ENCODE results near the gene TXNRD2. TPM values are rescaled to one million over a fixed set of nuclear protein-coding genes. Genes with fewer than 3 reads are reported as not detected.

Gene TXNRD2
- total RNA-seq, 3 donors from 2014 or later (not counting 1 experiment from before 2014, with no cell fraction given) = 23.5 to 37.3 (median 24.4) TPM

- Histone ChIP-seq H3K4me1 (ENCODE audit: control insufficient read depth, insufficient read depth, low read length) (no peaks in the 10 kb centered on the region), H3K4me3 (ENCODE audit: low read length) (no peak overlapping the region), H3K36me3 (ENCODE audit: control insufficient read depth, insufficient read depth, low read length) (no peaks in the 10 kb centered on the region), H3K9me3 (ENCODE audit: control insufficient read depth, insufficient read depth, low read length) (no peaks in the 10 kb centered on the region), H3K27ac (ENCODE audit: low read length) (no peak overlapping the region), H3K27me3 (ENCODE audit: control insufficient read depth, insufficient read depth, low read length) (no peaks in the 10 kb centered on the region)
- H3K4me3 Mint-ChIP-seq = no peak overlapping the region
- no peak overlapping the region for H3K27ac Mint-ChIP-seq
- no peaks in the 10 kb centered on the region for H3K36me3 Mint-ChIP-seq
- intact Hi-C loops (cut with micrococcal nuclease) = no loop called here
- WGBS (ENCODE audit: insufficient coverage) = 91% methylated on average over 14 of the region's 16 CpGs
- ATAC-seq (no peak), DNase-seq (peak in 1 of 2 donors; percentile 14)
- TF ChIP-seq CTCF (IDR thresholded peaks at IDR 0.05) = no peak
- H3K9me3 Mint-ChIP-seq = no peaks in the 10 kb centered on the region
- no peaks in the 10 kb centered on the region for H3K4me1 Mint-ChIP-seq
- no peaks in the 10 kb centered on the region for H3K27me3 Mint-ChIP-seq (ENCODE audit: low read depth in 2 of 2)
These were observed 69.5 kb downstream of the TXNRD2 start for GRCh38 chr22:19871845-19872778.

- Mint-ChIP-seq H3K36me3 (no peaks in the 10 kb centered on the region), H3K4me3 (no peak overlapping the region), H3K9me3 (no peaks in the 10 kb centered on the region), H3K4me1 (no peaks in the 10 kb centered on the region), H3K27me3 (ENCODE audit: low read depth in 2 of 2) (no peaks in the 10 kb centered on the region), H3K27ac (no peak overlapping the region)
- no peaks in the 10 kb centered on the region for H3K4me1 ChIP-seq (ENCODE audit: control insufficient read depth, insufficient read depth, low read length)
- no peaks in the 10 kb centered on the region for H3K27me3 ChIP-seq (ENCODE audit: control insufficient read depth, insufficient read depth, low read length)
- ATAC-seq = no peak
- no peak overlapping the region for H3K4me3 ChIP-seq (ENCODE audit: low read length)
- DNase-seq = peak in 1 of 2 donors; percentile 9
- TF ChIP-seq CTCF (IDR thresholded peaks at IDR 0.05) = no peak
- H3K27ac ChIP-seq (ENCODE audit: low read length) = no peak overlapping the region
- H3K36me3 ChIP-seq (ENCODE audit: control insufficient read depth, insufficient read depth, low read length) = no peaks in the 10 kb centered on the region
- WGBS (ENCODE audit: insufficient coverage) = 91% methylated on average over 19 of the region's 19 CpGs
- no peaks in the 10 kb centered on the region for H3K9me3 ChIP-seq (ENCODE audit: control insufficient read depth, insufficient read depth, low read length)
- intact Hi-C loops (cut with micrococcal nuclease) = no loop called here
These were observed 70.4 kb downstream of the TXNRD2 start for GRCh38 chr22:19871023-19871844.

- H3K9me3 ChIP-seq (ENCODE audit: control insufficient read depth, insufficient read depth, low read length) = no peaks in the 10 kb centered on the region
- H3K4me3 ChIP-seq (ENCODE audit: low read length) = no peak overlapping the region
- DNase-seq (peak in 1 of 2 donors; percentile 10), ATAC-seq (no peak)
- no peaks in the 10 kb centered on the region for H3K27me3 ChIP-seq (ENCODE audit: control insufficient read depth, insufficient read depth, low read length)
- TF ChIP-seq CTCF (IDR thresholded peaks at IDR 0.05) = no peak
- WGBS (ENCODE audit: insufficient coverage) = 91% methylated on average over 30 of the region's 30 CpGs
- Mint-ChIP-seq H3K27me3 (ENCODE audit: low read depth in 2 of 2) (no peaks in the 10 kb centered on the region), H3K4me1 (no peaks in the 10 kb centered on the region), H3K4me3 (no peak overlapping the region), H3K9me3 (no peaks in the 10 kb centered on the region), H3K36me3 (no peaks in the 10 kb centered on the region), H3K27ac (no peak overlapping the region)
- no peaks in the 10 kb centered on the region for H3K4me1 ChIP-seq (ENCODE audit: control insufficient read depth, insufficient read depth, low read length)
- intact Hi-C loops (cut with micrococcal nuclease) = no loop called here
- no peaks in the 10 kb centered on the region for H3K36me3 ChIP-seq (ENCODE audit: control insufficient read depth, insufficient read depth, low read length)
- H3K27ac ChIP-seq (ENCODE audit: low read length) = no peak overlapping the region
These were observed 71.2 kb downstream of the TXNRD2 start for GRCh38 chr22:19870153-19871022.
